K562 (cell line): ENCODE results near the gene OR5H2. TPM values are rescaled to one million over a fixed set of nuclear protein-coding genes. Genes with fewer than 3 reads are reported as not detected.

Experiments used
- ATAC-seq: fragments of 200-7000 bp; cut with Tn5 transposase; 3 replicates; pipeline ENCODE4 v1.9.1; 2020; ENCODE audit warnings: moderate library complexity
- BruUV-seq: library from RNA; stranded (reverse); fragments of 400-500 nt; replicated peaks from 2 replicates; lab custom pipeline; 2021; lab: Mats Ljungman, UMichigan
- CTCF ChIA-PET: fragments of 300-600 bp; formaldehyde crosslinking; extraction: SDS; loops from one replicate; lab custom pipeline; 2021; ENCODE audit warnings: low intra/inter-chr PET ratio; lab: Yijun Ruan, JAX
- POLR2A ChIA-PET: fragments of 300-600, 350-650 bp; sonication (Branson Sonifier 250); formaldehyde crosslinking; extraction: SDS; loops from one replicate; lab custom pipeline; 2021; ENCODE audit warnings: antibody characterized with exemption, inconsistent platforms; lab: Yijun Ruan, JAX
- DNase-seq, 4 experiments: peaks; one replicate each; pipeline versions ENCODE4 v3.0.0 to v3.0.0-alpha.2; 2011 to 2018; ENCODE audit warnings: low spot score in 3 of 4, mixed read lengths in 3 of 4; ENCODE audit errors: extremely low read depth in 1 of 4
- FAIRE-seq: peaks from 2 replicates; lab custom pipeline; 2011; peaks lifted over from hg19 to GRCh38; lab: Jason Lieb, UNC
- H2AFZ ChIP-seq: 2 replicates; pipeline ENCODE4 v1.6.0; 2011; ENCODE audit warnings: low read depth, low read length, control low read depth, inconsistent platforms
- H3K27ac ChIP-seq: fragments of 200-600 bp; 3 replicates; pipeline ENCODE4 v1.8.0; 2011; ENCODE audit warnings: low read depth, mild to moderate bottlenecking, control low read depth, inconsistent platforms, low read length, moderate library complexity, mixed read lengths; ENCODE audit errors: extremely low read depth
- H3K27me3 ChIP-seq, 2 experiments: fragments of 300-600 bp in 1 of 2; 2 replicates in 1 of 2; 3 replicates in 1 of 2; pipeline versions ENCODE4 v1.6.0 to v1.8.0; 2011; ENCODE audit warnings: inconsistent platforms in 2 of 2, low read length in 2 of 2, mild to moderate bottlenecking in 1 of 2, mixed read lengths in 1 of 2, moderate library complexity in 1 of 2; ENCODE audit not compliant: control insufficient read depth in 2 of 2, insufficient read depth in 2 of 2
- H3K36me3 ChIP-seq: fragments of 300-600 bp; 3 replicates; pipeline ENCODE4 v1.8.0; 2011; ENCODE audit warnings: mild to moderate bottlenecking, low read length, inconsistent platforms; ENCODE audit not compliant: control insufficient read depth, insufficient read depth
- H3K4me1 ChIP-seq, 2 experiments: fragments of 200-600 bp in 1 of 2; replicated peaks in 1 of 2; 2 replicates in 1 of 2; 3 replicates in 1 of 2; pipeline versions ENCODE4 v1.5.1 to v1.8.0; 2011; ENCODE audit warnings: inconsistent platforms in 2 of 2, low read length in 2 of 2, mild to moderate bottlenecking in 1 of 2, mixed read lengths in 1 of 2, moderate library complexity in 1 of 2; ENCODE audit not compliant: control insufficient read depth in 2 of 2, insufficient read depth in 2 of 2
- H3K4me2 ChIP-seq: 2 replicates; pipeline ENCODE4 v1.6.1; 2011; ENCODE audit warnings: low read length, control low read depth, inconsistent platforms, mixed read lengths; ENCODE audit not compliant: insufficient read depth
- H3K4me3 ChIP-seq: fragments of 200-600 bp; sonication (generic), shearing (Covaris generic); 2 replicates; pipeline ENCODE4 v1.5.1; 2016; ENCODE audit warnings: control low read depth, inconsistent platforms
- H3K79me2 ChIP-seq: fragments of 200-600 bp; 3 replicates; pipeline ENCODE4 v1.8.0; 2011; ENCODE audit warnings: low read length, inconsistent platforms; ENCODE audit not compliant: control insufficient read depth, insufficient read depth
- H3K9ac ChIP-seq, 2 experiments: 2 replicates each; pipeline versions ENCODE4 v1.6.0 to v1.6.1; 2011; ENCODE audit warnings: low read depth in 2 of 2, low read length in 2 of 2, control low read depth in 1 of 2, inconsistent platforms in 1 of 2, mild to moderate bottlenecking in 1 of 2, mixed read lengths in 1 of 2; ENCODE audit not compliant: insufficient read depth in 1 of 2
- H3K9me1 ChIP-seq: one replicate; pipeline ENCODE4 v1.6.0; 2011; ENCODE audit warnings: inconsistent platforms, mild to moderate bottlenecking, low read length, moderate library complexity; ENCODE audit not compliant: control insufficient read depth, insufficient read depth
- H3K9me3 ChIP-seq: replicated peaks from 2 replicates; pipeline ENCODE4 v1.5.1; 2011; ENCODE audit warnings: low read depth, low read length, inconsistent platforms; ENCODE audit not compliant: control insufficient read depth, insufficient read depth
- H4K20me1 ChIP-seq: replicated peaks from 2 replicates; pipeline ENCODE4 v1.6.1; 2011; ENCODE audit warnings: low read length, inconsistent platforms, mixed read lengths; ENCODE audit not compliant: control insufficient read depth, insufficient read depth
- BRCA1 ChIP-seq, 2 experiments: fragments of 450-650 bp in 1 of 2; sonication (generic) in 1 of 2; formaldehyde crosslinking in 1 of 2; IDR thresholded peaks; 2 replicates each; pipeline versions ENCODE4 v1.5.0 to v1.6.1; 2017 to 2020; ENCODE audit warnings: mild to moderate bottlenecking in 1 of 2, missing genetic modification reagents in 1 of 2
- CTBP1 ChIP-seq: fragments of 450-650 bp; IDR thresholded peaks from 2 replicates; pipeline ENCODE4 v1.6.1; 2016; ENCODE audit warnings: borderline replicate concordance
- E2F5 ChIP-seq: sonication (generic); formaldehyde crosslinking; IDR thresholded peaks from 2 replicates; pipeline ENCODE4 v1.8.0; 2022; ENCODE audit warnings: mild to moderate bottlenecking, missing genetic modification reagents
- GMEB1 ChIP-seq: fragments of 250-450 bp; sonication (Bioruptor Pico); IDR thresholded peaks from 2 replicates; pipeline ENCODE4 v1.4.0; 2020; ENCODE audit warnings: mild to moderate bottlenecking
- HDAC2 ChIP-seq: fragments of 450-650 bp; IDR thresholded peaks from 2 replicates; pipeline ENCODE4 v1.6.1; 2016; ENCODE audit warnings: mild to moderate bottlenecking
- LARP7 ChIP-seq: fragments of 450-650 bp; IDR thresholded peaks from 2 replicates; pipeline ENCODE4 v1.6.1; 2016
- NKRF ChIP-seq: fragments of 450-650 bp; IDR thresholded peaks from 2 replicates; pipeline ENCODE4 v1.6.1; 2016; ENCODE audit warnings: borderline replicate concordance
- SRSF9 ChIP-seq: fragments of 200-400 bp; formaldehyde crosslinking; IDR thresholded peaks from 2 replicates; pipeline ENCODE4 v1.6.1; 2017; ENCODE audit warnings: low read depth, low read length, borderline replicate concordance
- THRA ChIP-seq: fragments of 450-650 bp; IDR thresholded peaks from 2 replicates; pipeline ENCODE4 v1.6.1; 2017; ENCODE audit warnings: mild to moderate bottlenecking, moderate library complexity
- ZNF699 ChIP-seq: fragments of 250-450 bp; sonication (Bioruptor Pico); IDR thresholded peaks from 2 replicates; pipeline ENCODE4 v1.8.0; 2021; ENCODE audit warnings: mild to moderate bottlenecking, moderate library complexity; ENCODE audit not compliant: insufficient replicate concordance
- ZNF75A ChIP-seq: fragments of 450-650 bp; formaldehyde crosslinking; IDR thresholded peaks from 2 replicates; pipeline ENCODE4 v1.4.0; 2020; ENCODE audit warnings: mild to moderate bottlenecking
- ZNF79 ChIP-seq: fragments of 250-450 bp; sonication (Bioruptor Pico); IDR thresholded peaks from 2 replicates; pipeline ENCODE4 v1.4.0; 2020; ENCODE audit warnings: low read depth, mild to moderate bottlenecking, moderate library complexity
- WGBS: fragments of 100-300 bp; shearing (Covaris generic); methylation state at CpG from one replicate; pipeline ENCODE4 v1.1.6; 2016; ENCODE audit warnings: low coverage, mixed read lengths; ENCODE audit not compliant: insufficient coverage; ENCODE audit errors: missing lambda C conversion rate; 5-methylcytosine and 5-hydroxymethylcytosine counted together
- in situ Hi-C: fragments of 300-500 bp; cut with MboI; formaldehyde crosslinking; loops from 4 replicates; pipeline ENCODE4 v1.15.0; 2018; ENCODE audit warnings: inconsistent platforms, mixed read lengths
- intact Hi-C: fragments of 100-400 bp; cut with micrococcal nuclease; formaldehyde crosslinking; loops from 2 replicates; pipeline ENCODE4 v1.14.2; 2022
- polyA plus RNA-seq, 8 experiments: library from polyadenylated mRNA; depleted of rRNA in 4 of 8; stranded (reverse) in 5 of 8; unstranded in 3 of 8; fragments of >200 nt; fragmentation: Nextera tagmentation in 2 of 8; fragmentation: Illumina TruSeq in 1 of 8; extraction: Ambion mirVana in 2 of 8; extraction: Trizol in 1 of 8; gene quantifications; 2 replicates each; pipeline versions ENCODE4 v1.2.1 to v1.2.3, GENCODE V29; 2011 to 2014; ENCODE audit warnings: inconsistent platforms in 1 of 8, missing spikeins in 1 of 8
- total RNA-seq, 7 experiments: library from RNA; depleted of rRNA in 6 of 7; stranded (reverse); fragments of >200 nt in 6 of 7; fragmentation: Illumina TruSeq in 2 of 7; extraction: Trizol in 2 of 7; gene quantifications; 2 replicates each; pipeline versions ENCODE4 v1.2.1 to v1.2.3, GENCODE V29; 2011 to 2021; ENCODE audit warnings: low replicate concordance in 1 of 7

OR5H2 gene
- total and polyA plus RNA-seq, 9 of the 15 experiments (the other 6 are each of a cell fraction or from before 2014, with no cell fraction given) = not detected

GRCh38 chr3:98326105-98326893 is 44.0 kb downstream of the OR5H2 start:
- H3K79me2 ChIP-seq = no peaks in the 10 kb centered on the region
- FAIRE-seq (no peak), DNase-seq (no peak), ATAC-seq (no peak)
- H3K4me1 ChIP-seq = no peaks in the 10 kb centered on the region
- H3K4me3 ChIP-seq = no peak overlapping the region
- no peaks in the 10 kb centered on the region for H4K20me1 ChIP-seq
- no peaks in the 10 kb centered on the region for H3K9me3 ChIP-seq
- no TSS peak for BruUV-seq
- TF ChIP-seq NKRF = no peak
- TF ChIP-seq GMEB1 (CRISPR knock-in tag) = no peak
- no peak for TF ChIP-seq LARP7
- no peak for TF ChIP-seq BRCA1 (IDR thresholded peaks at IDR 0.05)
- TF ChIP-seq BRCA1 (CRISPR knock-in tag; IDR thresholded peaks at IDR 0.05) = no peak
- no peak for TF ChIP-seq HDAC2
- TF ChIP-seq THRA = no peak
- TF ChIP-seq ZNF79 (CRISPR knock-in tag) = no peak
- TF ChIP-seq CTBP1 = no peak
- no peak for TF ChIP-seq SRSF9
- TF ChIP-seq ZNF699 = no peak
- no peak for TF ChIP-seq E2F5 (CRISPR knock-in tag)
- no peak for TF ChIP-seq ZNF75A (CRISPR knock-in tag)
- intact Hi-C loops (no loop called here), in situ Hi-C loops (no loop called here)
- no peaks in the 10 kb centered on the region for H3K27me3 ChIP-seq
- no peak overlapping the region for H2AFZ ChIP-seq
- no peak overlapping the region for H3K27ac ChIP-seq
- ChIA-PET CTCF (no interaction called here), POLR2A (no interaction called here)
- no peaks in the 10 kb centered on the region for H3K9me1 ChIP-seq
- 0% methylated on average over 2 of the region's 2 CpGs for WGBS
- H3K36me3 ChIP-seq = no peaks in the 10 kb centered on the region
- H3K4me2 ChIP-seq = no peak overlapping the region
- no peak overlapping the region for H3K9ac ChIP-seq
